Activated T-cell treated with anti-CD3 and anti-CD28 coated beads for 48 hours (primary cell): ENCODE measurements around the gene GYS1.
"Not testable (repeated sequence)": the region's sequence is repeated elsewhere in the genome, so short reads cannot be mapped to it uniquely, and the experiment has no call there.

ENCODE experiments used
- DNase-seq: peaks from one replicate; pipeline ENCODE4 v3.0.0-alpha.2; 2020; ENCODE audit warnings: low read depth

The GYS1 gene

DNA sequence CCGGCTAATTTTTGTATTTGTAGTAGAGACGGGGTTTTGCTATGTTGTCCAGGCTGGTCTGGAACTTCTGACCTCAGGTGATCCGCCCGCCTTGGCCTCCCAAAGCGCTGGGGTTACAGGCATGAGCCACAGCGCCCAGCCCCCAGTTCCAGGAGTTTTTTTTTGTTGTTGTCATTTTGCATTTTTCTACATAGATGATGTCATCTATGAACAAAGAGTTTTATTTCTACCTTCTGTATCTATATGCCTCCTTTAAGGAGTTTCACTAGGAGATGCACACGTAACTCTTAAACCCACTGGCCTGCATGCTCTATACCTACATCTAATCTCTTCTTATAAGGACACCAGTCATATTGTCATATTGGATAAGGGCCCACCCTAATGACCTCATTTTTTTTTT lies 54.9 kb downstream of the GYS1 start:
- no peak for DNase-seq

DNA sequence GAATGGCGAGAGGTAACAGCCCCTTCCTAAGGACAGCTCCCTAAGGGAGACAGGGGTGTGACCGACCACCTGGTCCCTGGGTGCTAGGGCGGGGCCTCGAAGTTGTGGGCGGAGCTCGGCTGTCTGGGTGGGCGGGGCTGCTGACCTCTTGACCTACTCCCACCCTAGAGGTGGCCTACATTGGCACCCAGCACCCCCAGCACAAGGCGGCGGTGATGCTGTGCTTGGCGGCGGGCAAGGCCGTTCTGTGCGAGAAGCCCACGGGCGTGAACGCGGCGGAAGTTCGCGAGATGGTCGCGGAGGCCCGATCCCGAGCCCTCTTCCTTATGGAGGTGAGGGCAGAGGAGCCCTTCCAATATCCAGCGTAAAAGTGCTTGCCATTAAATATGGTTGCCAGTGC lies 57.2 kb downstream of the GYS1 start:
- no peak for DNase-seq

- no peak for DNase-seq
Measured at GRCh38 chr19:48934837-48935236, 58.3 kb downstream of the GYS1 start.

DNA sequence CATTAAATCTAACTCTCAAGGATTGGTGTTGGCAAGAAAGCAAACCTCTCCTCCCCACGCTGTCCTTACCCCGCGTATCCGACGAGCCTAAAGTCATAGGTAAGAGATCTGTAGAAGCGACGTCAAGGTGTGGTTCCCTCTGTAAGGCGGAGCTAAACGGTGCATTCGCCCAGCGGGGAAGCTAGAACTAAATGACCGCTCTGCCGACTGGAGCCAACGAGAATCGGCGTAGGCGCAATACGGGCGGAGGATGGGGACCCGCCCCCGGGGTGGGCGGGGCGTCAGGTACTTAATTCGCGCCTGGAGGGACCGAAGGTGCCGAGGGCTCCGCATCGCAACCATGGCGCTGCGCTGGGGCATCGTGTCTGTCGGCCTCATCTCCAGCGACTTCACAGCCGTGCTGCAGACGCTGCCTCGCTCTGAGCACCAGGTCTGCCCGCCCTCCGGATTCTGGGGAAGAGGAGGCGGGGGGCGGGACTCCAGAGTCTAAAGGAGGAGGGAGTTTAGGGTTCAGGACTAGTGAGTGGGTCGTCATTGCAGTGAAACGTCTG lies 59.7 kb downstream of the GYS1 start, which contains the start of gene DHDH:
Gene DHDH (plus strand): TSS at position 318 of the 551 bp plus-strand sequence. CDS start 23 bp downstream, at position 341.
- DNase-seq = peak; percentile 67

DNA sequence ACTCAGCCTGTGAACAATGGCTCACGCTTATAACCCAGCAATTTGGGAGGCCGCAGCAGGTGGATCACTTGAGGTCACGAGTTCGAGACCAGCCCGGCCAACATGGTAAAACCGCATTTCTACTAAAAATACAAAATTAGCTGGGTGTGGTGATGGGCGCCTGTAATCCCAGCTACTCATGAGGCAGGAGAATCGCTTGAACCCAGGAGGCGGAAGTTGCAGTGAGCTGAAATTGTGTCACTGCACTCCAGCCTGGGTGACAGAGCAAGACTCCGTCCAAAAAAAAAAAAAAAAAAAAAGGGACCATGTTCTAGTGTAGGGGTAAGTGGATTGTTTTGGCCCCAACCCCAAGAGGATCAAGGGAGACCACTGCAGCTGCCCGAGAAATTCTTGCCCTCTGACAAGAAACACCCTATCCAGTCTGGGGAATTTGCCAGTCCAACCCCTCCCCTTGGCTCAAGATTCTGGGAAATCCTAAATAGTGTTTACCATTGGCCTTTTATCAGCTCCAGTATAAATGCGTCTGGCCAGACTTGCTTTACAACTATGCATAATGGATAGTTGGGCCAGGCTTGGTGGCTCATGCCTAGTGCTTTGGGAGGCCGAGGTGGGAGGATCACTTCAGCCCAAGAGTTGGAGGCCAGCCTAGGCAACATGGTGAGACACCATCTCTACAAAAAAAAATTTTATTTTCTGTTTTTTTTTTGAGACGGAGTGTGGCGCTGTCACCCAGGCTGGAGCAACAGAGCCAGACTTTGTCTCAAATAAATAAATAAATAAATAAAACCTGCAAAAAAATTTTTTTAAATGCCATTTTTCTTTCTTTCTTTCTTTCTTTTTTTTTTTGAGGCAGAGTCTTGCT lies 64.7 kb downstream of the GYS1 start:
- DNase-seq = no peak

DNA sequence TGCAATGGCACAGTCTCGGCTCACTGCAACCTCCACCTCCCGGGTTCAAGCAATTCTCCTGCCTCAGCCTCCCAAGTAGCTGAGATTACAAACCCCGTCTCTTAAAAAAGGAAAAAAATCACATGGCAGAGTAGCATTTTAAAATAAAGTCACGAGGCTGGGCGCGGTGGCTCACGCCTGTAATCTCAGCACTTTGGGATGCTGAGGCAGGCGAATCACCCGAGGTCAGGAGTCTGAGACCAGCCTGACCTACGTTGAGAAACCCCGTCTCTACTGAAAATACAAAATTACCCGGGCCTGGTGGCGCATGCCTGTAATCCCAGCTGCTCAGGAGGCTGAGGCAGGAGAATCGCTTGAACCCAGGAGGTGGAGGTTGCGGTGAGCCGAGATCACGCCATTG lies 65.4 kb downstream of the GYS1 start:
- not testable (repeated sequence) for DNase-seq

DNA sequence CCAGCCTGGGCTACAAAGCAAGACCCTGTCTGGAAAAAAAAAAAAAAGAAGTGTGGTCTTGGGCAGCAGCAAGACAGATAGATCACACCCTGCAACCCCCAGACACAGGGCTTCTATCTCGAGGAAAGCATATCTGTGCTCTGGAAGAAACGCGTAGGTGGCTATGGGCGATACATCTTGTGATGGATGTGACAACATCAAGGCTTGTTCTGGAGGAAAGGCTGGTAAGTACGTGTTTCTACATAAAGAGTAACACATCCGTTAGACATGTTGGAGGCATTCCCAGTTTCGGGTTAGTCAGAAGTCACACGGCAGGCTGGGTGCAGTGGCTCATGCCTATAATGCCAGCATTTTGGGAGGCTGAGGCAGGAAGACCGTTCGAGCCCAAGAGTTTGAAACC lies 66.2 kb downstream of the GYS1 start:
- peak; percentile 7 for DNase-seq

GRCh38 chr19:48925890-48926289 lies 67.2 kb downstream of the GYS1 start:
- DNase-seq = not testable (repeated sequence)

GRCh38 chr19:48925240-48925843 lies 67.8 kb downstream of the GYS1 start:
- DNase-seq = no peak

DNA sequence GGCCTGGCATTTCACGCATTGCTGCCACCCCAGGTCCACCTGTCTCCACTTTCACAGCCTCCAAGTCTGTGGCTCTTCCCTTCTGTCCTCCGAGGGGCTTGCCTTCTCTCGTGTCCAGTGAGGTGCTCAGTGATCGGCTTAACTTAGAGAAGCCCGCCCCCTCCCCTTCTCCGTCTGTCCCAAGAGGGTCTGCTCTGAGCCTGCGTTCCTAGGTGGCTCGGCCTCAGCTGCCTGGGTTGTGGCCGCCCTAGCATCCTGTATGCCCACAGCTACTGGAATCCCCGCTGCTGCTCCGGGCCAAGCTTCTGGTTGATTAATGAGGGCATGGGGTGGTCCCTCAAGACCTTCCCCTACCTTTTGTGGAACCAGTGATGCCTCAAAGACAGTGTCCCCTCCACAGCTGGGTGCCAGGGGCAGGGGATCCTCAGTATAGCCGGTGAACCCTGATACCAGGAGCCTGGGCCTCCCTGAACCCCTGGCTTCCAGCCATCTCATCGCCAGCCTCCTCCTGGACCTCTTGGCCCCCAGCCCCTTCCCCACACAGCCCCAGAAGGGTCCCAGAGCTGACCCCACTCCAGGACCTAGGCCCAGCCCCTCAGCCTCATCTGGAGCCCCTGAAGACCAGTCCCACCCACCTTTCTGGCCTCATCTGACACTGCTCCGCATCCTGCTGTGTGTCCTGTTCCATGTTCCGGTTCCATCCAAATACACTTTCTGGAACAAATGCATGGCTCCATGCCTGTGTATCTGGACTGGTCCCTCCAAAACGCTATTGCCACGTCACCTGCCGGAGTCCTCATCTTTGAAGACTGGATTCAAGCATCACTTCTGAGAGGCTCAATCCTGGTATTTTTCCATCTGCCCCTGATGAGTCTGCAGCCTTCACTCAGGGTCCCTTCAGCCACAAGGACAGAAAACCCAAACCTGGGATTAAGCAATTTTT lies 70.3 kb downstream of the GYS1 start:
- no peak for DNase-seq

DNA sequence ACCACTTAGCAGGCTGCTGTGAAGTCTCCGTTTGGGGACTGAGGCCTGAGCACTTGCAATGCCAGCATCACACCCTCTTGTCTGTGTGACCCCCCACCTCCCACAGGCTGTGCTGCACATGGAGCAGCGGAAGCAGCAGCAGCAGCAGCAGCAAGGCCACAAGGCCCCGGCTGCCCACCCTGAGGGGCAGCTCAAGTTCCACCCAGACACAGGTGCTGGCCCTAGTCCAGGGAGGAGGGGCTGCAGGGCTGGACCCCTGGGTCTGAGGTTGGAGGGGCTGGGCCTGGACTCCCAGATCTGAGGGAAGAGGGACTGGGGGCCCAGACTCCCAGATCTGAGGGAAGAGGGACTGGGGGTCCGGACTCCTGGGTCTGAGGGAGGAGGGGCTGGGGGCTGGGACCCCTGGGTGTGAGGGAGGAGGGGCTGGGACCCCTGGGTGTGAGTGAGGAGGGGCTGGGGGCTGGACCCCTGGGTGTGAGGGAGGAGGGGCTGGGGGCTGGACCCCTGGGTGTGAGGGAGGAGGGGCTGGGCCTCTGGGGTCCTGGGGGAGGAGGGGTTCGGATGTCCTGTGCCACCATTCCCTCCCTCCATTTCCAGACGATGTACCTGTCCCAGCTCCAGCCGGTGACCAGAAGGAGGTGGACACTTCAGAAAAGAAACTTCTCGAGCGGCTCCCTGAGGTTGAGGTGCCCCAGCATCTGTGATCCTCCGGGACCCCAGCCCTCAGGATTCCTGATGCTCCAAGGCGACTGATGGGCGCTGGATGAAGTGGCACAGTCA lies 71.2 kb downstream of the GYS1 start:
- no peak for DNase-seq

DNA sequence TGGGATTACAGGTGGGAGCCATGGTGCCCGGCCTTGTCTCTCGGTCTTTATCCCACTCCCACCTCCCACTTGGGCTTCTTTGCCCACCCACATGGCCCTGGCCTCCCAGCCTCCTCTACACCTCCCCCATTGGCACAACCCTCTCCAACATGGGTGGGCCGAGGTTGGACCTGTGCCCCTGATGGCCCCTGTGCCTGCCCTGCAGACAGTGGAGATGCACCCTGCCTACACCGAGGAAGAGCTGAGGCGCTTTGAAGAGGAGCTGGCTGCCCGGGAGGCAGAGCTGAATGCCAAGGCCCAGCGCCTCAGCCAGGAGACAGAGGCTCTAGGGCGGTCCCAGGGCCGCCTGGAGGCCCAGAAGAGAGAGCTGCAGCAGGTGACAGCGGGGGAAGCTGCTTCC lies 72.2 kb downstream of the GYS1 start:
- no peak for DNase-seq

- DNase-seq = not testable (repeated sequence)
Measured at GRCh38 chr19:48919271-48919670, 73.8 kb downstream of the GYS1 start.

DNA sequence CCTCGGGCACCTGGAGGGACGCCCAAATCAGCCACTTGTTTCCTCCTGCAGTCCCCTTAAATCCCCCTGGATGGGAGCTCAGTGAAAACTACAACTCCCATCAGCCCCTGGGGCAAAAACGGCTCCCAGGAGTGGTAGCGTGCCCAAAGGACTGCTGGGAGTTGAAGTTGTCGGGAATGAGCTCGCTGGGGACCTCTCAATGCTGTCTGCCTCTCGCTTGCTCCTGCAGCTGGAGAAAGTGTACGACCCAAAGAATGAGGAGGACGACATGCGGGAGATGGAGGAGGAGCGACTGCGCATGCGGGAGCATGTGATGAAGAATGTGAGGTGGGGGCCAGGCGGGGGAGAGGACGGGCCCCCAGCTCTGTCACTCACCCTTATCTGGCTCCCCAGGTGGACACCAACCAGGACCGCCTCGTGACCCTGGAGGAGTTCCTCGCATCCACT lies 74.3 kb downstream of the GYS1 start:
- no peak for DNase-seq
